GM18868 (cell line): Measurements from ENCODE around the gene SUSD6.
"Not testable (repeated sequence)": the region's sequence is repeated elsewhere in the genome, so short reads cannot be mapped to it uniquely, and the experiment has no call there.

Source experiments
- ATAC-seq: cut with Tn5 transposase; IDR thresholded peaks from one replicate; pipeline ENCODE4 v1.9.1; 2021; ENCODE audit warnings: mild to moderate bottlenecking, moderate library complexity; ENCODE audit not compliant: unreplicated experiment

The SUSD6 gene

GRCh38 chr14:69591317-69591716 is 20.1 kb upstream of the SUSD6 start:
- no peak for ATAC-seq

GRCh38 chr14:69593018-69593677 is 18.2 kb upstream of the SUSD6 start:
- ATAC-seq: no peak

DNA sequence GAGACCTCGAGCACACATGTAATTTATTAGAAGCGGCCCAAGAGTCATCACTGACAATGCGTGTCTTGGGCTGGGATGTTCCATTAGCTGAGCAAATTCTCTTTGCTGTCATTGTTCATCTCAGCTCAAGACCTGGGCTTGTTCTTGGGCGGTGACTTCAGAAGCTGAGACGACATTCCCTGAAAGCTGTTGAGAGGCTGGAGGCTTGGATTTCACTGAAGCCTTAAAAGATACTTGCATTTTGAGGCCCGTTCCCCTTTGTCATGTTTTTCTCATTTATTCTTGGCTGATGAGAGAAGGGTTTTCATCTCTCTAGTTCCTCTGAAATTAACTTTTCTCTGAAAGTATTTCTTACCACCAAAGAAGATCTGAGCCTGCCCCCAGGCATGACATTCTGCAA is 16.6 kb upstream of the SUSD6 start:
- ATAC-seq: no peak

DNA sequence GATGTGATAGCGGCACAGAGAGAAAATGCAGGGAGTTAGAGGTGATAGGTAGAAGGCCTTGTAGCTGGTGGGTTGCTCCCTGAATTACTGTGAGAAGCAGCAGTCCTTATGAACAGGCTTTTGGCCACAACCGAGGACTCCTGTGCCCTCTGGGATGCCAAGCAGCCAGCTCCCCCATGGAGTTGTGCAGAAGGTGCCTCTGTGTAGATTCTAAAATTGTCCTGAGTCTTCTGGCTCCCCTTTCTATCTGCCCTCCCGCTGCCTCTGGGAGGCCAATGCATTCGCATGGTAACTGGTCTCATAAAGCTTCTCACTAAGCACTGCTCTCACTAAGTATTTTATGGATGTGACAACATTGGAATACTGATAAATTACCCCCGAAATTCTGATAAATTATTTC is 16.1 kb upstream of the SUSD6 start:
- ATAC-seq: no peak

DNA sequence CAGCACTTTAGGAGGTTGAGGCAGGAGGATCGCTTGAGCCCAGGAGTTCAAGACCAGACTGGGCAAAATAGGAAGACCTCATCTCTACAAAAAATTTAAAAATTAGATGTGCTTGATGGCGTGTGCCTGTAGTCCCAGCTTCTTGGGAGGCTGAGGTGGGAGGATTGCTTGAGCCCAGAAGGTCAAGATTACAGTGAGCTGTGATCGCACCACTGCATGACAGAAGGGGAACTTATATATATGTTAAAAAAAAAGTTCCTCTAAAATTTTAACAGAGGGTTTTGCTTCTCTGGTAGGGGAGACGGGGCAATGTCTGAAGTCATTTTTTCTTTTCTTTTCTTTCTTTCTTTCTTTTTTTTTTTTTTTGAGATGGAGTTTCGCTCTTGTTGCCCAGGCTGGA is 12.0 kb upstream of the SUSD6 start:
- ATAC-seq: not testable (repeated sequence)

- no peak for ATAC-seq
These were observed 11.0 kb upstream of the SUSD6 start for GRCh38 chr14:69600304-69600891.

DNA sequence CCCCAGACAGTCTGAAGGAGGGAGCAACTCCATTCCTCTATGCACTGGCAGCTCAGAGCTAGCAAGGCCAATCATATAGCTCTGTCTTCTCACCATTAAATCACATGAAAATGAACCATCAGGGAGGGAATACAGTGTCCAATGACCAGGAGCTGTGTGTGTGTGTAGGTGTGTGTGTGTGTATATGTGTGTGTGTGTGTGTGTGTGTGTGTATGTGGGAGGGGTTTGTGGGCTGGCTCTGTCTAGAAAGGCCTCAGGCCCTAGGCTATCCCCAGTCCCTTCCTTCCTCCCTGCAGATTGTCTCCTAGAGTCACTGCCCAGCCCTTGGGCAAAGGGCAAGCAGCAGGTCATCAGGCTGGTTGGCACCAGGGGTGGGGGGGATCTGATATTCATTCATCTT is 5.7 kb upstream of the SUSD6 start:
- no peak for ATAC-seq

DNA sequence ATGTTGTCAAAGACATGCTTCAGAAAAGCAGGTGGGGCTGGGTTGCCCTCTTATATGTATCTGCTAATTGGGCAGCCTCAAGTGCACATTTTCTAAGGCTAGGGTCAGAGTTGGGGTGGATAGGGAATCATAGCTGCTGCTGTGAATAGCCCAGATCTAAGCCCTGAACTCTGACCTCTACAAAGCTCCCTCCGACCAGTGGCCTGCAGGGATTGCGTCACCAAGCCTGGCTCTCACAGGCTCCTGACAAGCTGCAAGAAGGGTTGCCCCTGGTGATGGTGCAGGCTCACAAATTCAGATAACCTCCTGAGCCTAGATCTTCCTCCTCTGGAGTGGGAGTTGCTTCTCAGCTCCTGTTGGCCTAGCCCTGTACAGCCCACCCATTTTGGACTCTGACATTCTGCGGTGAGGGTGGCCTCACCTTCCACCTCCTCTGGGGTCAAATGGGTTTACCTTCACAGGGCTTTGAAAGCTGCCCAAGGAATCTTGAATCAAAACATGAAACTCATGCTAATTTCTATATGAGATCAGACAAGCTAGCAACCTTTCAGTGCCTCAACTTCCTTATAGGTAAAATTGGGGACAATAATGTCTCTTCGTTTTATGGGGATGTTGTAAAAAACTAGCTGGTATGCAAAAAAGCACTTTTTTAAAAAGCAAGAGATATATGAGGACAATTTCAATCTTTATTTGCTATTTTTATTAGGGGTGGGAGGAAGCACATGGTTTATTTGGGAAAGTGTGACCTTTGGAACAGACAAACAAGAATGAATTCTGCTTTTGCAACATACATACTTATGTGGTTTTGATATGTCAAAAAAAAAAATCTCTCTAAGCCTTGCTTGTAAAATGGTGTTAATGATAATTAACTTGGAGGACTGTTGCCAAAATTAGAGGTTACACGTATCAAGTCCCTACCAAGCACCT is 4.9 kb upstream of the SUSD6 start:
- ATAC-seq: no peak

GRCh38 chr14:69610020-69610873 is 1.1 kb upstream of the SUSD6 start:
- ATAC-seq: no peak

DNA sequence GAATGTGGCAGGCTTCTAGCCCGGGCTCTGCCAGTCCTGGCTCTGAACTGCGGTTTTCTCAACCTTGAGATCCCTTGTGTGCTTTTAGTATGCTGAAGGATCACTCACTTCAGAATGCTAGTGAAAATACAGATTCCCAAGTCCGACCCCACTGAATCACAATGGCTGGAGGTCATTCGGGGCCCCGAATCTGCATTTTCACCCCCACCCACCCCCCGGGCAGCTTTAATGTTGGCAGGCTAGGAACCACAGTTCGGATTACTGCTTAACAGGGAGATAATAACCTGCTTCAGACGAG is 573 bp upstream of the SUSD6 start:
- no peak for ATAC-seq

DNA sequence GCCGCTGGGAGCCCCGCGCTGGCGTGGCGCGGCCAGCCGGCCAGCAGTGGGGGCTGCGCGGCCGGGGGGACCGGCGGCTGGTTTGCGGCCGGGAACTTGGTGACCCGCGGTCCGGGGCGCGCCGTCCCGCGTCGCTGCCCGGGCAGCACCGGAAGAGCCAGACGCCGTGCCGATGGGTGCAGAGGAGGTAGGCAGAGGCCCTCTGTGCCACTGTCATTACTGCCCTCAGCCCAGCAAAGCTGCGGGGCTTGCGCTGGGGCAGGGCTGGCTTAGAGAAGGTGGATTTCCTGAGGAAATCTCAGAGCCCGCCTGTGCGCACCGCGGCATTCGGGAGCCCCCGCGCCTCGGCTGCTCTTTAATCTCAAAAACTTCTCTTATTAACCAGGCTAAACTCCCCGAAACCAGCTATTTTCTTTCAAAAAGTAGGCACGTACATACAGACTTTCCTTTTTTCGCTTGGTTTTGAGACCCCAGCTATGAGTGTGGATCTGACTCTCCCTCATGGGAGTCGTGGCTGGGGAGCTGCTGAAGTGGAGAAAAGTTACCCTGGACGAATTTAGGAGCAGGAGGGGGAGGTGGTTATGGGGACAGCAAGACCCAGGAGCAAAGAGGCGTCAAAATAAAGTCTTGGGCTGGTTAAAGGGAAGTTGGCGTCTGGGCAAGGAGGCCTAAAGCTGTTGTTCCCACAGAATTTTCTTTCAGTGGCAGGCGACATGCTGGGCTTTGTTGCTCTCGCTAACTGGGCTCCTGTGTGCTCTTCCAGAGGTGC is 802 bp downstream of the SUSD6 start:
- ATAC-seq: no peak

DNA sequence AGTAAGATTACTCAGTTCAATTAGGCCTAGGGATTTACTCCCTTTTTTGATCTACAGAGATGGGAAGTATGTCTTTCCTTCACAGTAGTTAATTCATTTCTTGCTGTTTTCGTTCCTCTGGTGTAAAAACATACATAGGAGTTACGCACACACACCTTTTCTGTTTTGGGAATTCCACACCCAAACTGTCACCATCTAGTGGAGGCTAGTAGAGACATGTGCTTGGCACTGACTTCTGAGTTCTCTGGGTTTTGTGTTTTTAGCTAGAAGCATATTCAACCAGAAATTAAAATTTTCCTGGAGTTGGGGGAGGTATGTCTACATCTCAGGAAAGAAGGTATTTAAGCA is 1.4 kb downstream of the SUSD6 start:
- no peak for ATAC-seq

- ATAC-seq: no peak
These were observed 2.1 kb downstream of the SUSD6 start for GRCh38 chr14:69613312-69614073.

DNA sequence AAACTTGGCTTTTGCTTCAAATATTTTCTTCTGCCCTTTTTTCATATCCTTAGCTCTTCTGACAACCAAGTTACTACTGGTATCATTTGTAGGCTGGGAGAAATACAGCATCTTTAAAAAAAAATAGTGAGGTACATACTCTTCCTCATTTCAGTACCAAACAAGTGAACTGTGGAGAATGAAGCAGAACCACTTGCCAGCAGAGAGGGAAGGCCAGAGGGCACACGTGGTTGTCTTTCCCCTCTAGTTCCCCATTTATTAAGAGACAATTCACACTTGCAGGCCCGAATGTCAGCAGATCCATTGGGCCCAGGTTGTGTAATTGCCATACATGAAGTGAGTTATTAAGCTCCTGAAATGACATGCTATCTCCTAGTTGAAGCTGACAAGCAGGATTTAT is 3.2 kb downstream of the SUSD6 start:
- no peak for ATAC-seq

DNA sequence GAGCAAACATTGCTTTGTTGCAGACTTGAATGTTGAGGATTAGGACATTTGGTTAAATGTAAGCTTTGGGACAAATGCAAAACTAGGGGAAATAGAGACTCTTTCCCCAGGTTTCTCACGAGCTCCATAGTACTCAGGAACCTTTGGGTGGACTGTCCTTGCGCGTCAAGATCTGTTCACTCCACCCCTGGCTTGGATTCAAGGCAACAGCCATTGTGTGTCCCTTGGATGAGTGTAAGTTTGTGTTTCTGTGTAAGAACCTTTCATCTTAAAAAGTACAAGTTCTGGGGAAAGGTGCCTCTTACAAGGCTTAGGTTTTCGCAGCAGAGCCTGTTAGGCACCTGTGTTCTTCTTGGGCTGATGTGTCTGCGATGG is 3.7 kb downstream of the SUSD6 start:
- peak; percentile 2 for ATAC-seq

DNA sequence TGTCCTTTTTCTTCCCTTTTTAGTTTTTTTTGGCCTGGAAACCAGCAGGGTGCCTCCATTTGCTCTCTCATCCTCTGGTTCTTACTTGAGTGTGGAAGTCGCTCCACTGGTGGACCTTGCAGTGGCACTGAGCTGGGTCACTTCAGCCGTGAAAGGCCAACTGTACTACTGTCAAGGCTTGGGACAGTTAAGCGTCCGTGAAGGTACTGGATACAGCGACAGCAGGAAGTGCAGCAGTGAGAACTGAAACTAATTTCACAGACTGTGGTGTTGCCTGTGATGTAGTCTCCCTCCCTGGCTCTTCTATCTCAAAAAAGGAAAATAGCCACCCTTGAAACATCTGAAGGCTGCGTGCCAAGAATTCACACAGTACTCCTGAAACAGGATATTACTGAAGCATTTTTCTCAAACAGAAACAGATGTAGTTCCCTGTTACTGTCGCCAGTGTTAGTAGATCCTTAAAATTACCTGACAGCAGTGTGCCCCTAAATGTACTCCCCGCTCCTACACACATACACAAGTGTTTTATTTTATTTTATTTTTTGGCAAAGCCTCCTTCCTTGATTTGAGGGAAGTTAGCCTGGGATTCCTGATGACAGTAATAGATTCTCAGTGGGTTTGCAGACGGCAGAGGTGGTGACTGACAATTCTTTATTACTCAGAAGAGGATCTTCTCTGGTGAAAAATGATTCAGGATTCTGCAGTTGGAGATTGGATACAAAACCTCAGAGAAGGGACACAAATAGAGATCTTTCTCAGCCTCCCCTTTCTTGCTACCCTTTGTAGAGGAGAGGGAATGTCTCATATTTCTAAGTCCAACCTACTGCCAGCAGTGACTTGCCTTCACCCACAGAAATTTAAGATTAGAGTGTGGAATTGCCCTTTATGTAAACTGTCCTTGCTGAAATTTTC is 4.4 kb downstream of the SUSD6 start:
- peak; percentile 56 for ATAC-seq

DNA sequence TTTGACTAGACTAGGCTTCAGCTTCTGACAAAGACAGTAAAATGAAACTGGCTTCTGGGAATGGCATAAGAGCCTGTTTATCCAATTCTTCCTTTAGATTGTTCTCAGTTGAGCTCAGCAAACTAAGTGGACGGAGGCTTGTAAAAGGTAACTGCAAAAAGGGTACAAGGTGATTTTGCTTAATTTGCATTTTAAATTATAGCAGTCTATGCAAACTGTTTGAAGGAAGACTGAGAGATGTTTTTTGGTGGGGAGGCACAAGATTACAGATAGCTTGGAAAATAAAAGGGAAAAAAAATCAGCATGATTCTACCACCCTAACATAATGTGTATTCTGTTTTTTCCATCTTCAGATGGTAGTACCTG is 5.0 kb downstream of the SUSD6 start:
- ATAC-seq: no peak

DNA sequence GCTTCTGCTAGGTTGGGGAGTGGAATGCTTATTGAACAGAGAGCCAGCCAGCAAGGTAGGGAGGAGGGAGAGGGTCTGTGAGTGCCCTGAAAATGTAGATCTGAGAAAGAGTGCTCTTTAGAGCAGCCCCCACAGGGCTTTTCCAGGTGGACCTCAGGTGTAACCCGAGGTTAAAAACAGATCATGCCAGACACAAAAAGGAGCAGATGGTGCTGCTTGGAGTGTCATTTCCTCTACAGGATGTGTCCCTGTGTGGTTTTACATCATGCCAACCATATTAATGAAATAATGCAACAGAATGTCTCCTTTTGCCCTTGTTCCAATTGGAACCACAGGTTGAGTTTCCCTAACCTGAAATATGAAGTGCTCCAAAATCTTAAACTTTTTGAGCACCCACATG is 6.4 kb downstream of the SUSD6 start:
- ATAC-seq: no peak

DNA sequence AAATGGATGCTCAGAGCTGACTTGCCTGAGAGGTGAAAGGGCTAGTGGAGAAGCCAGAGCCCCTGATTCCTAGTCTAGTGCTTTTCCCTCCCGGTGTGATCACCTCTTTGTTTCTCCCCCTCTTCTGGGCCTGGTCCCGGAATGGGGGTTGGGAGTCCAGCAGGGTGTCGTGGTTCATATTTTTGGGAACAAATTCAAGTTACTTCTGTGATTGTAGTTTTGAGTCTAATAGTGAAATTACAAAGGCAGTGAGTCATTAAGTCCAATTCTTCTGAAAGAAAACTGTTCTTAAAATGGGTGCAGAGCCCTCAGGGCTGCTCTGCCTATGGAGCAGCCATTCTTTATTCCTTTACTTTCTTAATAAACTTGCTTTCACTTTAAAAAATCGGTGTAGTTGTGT is 7.6 kb downstream of the SUSD6 start:
- no peak for ATAC-seq
